ENCODE results near the gene RBFOX2.
"Not testable (repeated sequence)": the region's sequence is repeated elsewhere in the genome, so short reads cannot be mapped to it uniquely, and the experiment has no call there.

The RBFOX2 gene, protein sequence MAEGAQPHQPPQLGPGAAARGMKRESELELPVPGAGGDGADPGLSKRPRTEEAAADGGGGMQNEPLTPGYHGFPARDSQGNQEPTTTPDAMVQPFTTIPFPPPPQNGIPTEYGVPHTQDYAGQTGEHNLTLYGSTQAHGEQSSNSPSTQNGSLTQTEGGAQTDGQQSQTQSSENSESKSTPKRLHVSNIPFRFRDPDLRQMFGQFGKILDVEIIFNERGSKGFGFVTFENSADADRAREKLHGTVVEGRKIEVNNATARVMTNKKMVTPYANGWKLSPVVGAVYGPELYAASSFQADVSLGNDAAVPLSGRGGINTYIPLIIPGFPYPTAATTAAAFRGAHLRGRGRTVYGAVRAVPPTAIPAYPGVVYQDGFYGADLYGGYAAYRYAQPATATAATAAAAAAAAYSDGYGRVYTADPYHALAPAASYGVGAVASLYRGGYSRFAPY

DNA sequence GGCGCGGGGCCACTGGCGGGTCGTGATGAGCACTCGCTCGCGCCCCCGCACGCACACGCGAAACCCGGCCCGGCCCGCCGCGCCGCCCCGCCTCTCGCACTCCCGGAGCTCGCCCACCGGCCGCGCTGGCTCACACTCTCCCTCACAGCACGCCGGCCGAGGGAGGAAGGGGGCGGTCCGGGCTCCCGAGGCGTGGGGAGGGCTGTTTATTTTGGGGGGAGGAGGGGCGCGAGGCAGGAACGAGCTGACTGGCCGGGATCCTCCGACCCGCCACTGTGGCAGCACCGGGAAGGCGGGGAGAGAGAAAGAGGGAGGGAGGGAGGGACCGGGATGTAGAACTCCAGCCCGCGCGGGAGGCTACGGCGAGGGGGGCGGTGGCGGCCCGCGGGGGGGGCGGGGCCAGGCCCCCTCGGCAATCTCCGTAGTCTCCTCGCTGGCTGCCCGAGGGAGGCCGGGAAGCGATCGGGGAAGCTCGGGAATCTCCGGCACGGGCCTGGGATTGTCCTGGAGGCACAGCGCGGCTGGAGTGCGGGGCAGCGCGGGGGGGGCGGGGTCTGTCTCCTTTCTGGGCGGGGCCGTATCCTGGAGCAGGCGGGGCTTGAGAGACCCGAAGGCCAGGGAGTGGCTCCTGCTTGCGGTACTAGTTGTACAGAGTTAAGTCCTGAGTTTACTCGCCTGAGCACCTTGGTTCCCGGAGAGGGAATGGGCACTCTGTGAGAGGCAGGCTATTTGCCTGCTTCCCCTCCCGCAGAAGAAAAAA, at the start of gene RBFOX2:
RBFOX2 (minus strand) TSS at position 179 of the 760 bp plus-strand sequence. CDS start 399 bp downstream, outside the sequence.
- Mint-ChIP-seq H3K27ac (peak within 1 kb of the TSS; percentile 80), H3K36me3 (ENCODE audit: low read depth) (peaks cover 14% of the 10 kb centered on the region), H3K27me3 (ENCODE audit: low read depth, poor library complexity) (no peaks in the 10 kb centered on the region), H3K4me1 (peaks cover 45% of the 10 kb centered on the region), H3K4me3 (peak within 1 kb of the TSS; percentile 95), H3K9me3 (no peaks in the 10 kb centered on the region)
- TF ChIP-seq, protein P1, sequence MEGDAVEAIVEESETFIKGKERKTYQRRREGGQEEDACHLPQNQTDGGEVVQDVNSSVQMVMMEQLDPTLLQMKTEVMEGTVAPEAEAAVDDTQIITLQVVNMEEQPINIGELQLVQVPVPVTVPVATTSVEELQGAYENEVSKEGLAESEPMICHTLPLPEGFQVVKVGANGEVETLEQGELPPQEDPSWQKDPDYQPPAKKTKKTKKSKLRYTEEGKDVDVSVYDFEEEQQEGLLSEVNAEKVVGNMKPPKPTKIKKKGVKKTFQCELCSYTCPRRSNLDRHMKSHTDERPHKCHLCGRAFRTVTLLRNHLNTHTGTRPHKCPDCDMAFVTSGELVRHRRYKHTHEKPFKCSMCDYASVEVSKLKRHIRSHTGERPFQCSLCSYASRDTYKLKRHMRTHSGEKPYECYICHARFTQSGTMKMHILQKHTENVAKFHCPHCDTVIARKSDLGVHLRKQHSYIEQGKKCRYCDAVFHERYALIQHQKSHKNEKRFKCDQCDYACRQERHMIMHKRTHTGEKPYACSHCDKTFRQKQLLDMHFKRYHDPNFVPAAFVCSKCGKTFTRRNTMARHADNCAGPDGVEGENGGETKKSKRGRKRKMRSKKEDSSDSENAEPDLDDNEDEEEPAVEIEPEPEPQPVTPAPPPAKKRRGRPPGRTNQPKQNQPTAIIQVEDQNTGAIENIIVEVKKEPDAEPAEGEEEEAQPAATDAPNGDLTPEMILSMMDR (IDR thresholded peaks at IDR 0.05), result no peak
- peak; percentile 99 for DNase-seq

DNA sequence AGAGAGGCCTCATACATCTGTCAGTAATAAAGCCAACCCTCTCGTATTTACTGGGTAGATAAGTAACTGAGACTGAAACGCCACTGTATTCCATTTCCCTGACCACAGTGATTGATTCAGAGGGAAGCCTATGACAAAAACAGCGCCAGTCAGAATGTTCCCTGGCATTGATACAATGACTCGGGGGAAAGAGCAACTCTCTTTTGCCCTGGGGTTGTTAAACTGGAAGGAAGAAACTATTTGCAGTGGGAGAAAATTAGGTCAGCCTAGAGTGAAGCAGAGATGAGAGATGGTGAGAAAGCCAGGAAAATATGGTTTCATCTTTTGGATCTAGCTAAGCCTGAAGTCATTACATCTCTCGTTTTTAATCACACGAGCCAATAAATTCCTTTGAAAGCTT, 48.6 kb upstream of the RBFOX2 start:
- TF ChIP-seq, protein P1 (IDR thresholded peaks at IDR 0.05), result no peak
- DNase-seq, result no peak
- peaks cover 20% of the 10 kb centered on the region for H3K9me3 Mint-ChIP-seq
- H3K27ac Mint-ChIP-seq, result no peak overlapping the region
- peaks cover 14% of the 10 kb centered on the region for H3K27me3 Mint-ChIP-seq (ENCODE audit: low read depth, poor library complexity)
- H3K4me1 Mint-ChIP-seq, result peaks cover 4% of the 10 kb centered on the region
- no peaks in the 10 kb centered on the region for H3K36me3 Mint-ChIP-seq (ENCODE audit: low read depth)
- H3K4me3 Mint-ChIP-seq, result no peak overlapping the region

DNA sequence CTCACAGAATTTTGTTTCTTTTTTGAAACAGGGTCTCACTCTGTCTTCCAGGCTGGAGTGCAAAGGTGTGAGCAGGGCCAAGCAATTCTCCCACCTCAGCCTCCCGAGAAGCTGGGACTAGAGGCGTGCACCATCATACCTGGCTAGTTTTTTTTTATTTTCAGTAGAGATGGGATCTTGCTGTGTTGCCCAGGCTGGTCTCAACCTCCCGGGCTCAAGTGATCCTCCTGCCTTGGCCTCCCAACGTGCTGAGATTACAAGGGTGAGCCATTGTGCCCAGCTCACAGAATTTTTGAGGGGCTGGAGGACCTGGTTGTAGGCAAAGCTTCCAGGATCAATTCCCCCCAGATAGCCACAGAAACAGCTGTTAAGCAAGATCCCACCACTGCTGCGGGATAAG, 47.1 kb upstream of the RBFOX2 start:
- peaks cover under 1% of the 10 kb centered on the region for H3K4me1 Mint-ChIP-seq

DNA sequence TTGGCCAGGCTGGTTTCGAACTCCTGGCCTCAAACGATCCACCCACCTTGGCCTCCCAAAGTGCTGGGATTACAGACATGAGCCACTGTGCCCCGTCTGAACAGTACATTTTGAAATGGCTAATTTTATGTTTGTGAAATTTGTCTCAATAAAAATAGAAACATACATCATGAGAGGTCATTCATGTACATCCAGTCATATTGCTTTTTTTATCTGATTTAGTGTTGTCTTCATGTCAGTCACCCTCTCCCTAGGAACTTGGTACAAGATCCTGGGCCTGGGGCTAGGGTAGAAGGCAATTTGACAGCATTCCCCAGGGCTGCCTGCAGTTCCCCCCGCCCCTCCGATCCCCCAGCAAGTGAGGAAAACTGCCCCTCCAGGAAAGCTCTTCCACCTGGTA, 46.6 kb upstream of the RBFOX2 start:
- H3K27me3 Mint-ChIP-seq (ENCODE audit: low read depth, poor library complexity), result peaks cover 11% of the 10 kb centered on the region
- H3K27ac Mint-ChIP-seq, result no peak overlapping the region
- no peaks in the 10 kb centered on the region for H3K4me1 Mint-ChIP-seq
- no peaks in the 10 kb centered on the region for H3K36me3 Mint-ChIP-seq (ENCODE audit: low read depth)
- H3K9me3 Mint-ChIP-seq, result peaks cover 20% of the 10 kb centered on the region
- TF ChIP-seq, protein P1 (IDR thresholded peaks at IDR 0.05), result no peak
- no peak overlapping the region for H3K4me3 Mint-ChIP-seq
- no peak for DNase-seq

More for the DNA sequence above, 47.1 kb upstream of the RBFOX2 start:
- H3K36me3 Mint-ChIP-seq (ENCODE audit: low read depth), result no peaks in the 10 kb centered on the region
- no peak overlapping the region for H3K27ac Mint-ChIP-seq
- H3K4me3 Mint-ChIP-seq, result no peak overlapping the region
- no peak for DNase-seq
- peaks cover 11% of the 10 kb centered on the region for H3K27me3 Mint-ChIP-seq (ENCODE audit: low read depth, poor library complexity)
- TF ChIP-seq, protein P1 (IDR thresholded peaks at IDR 0.05), result no peak
- H3K9me3 Mint-ChIP-seq, result peaks cover 20% of the 10 kb centered on the region

DNA sequence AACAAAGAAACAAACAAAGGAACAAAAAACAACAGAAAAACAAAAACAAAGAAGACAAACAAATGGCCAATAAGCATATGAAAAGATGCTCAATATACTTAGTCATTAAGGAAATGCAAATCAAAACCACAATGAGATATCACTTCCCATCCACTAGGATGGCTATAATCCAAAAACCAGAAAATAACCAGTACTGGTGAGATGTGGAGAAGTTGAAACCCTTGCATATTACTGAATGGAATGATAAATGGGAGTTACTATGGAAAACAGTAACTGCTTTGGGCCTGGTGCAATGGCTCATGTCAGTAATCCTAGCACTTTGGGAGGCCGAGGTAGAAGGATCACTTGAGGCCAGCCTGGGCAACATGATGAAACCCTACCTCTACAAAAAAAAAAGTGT, 44.9 kb upstream of the RBFOX2 start:
- DNase-seq, result no peak
- no peaks in the 10 kb centered on the region for H3K36me3 Mint-ChIP-seq (ENCODE audit: low read depth)
- H3K27me3 Mint-ChIP-seq (ENCODE audit: low read depth, poor library complexity), result peaks cover 13% of the 10 kb centered on the region
- no peaks in the 10 kb centered on the region for H3K4me1 Mint-ChIP-seq
- H3K27ac Mint-ChIP-seq, result no peak overlapping the region
- H3K9me3 Mint-ChIP-seq, result peaks cover 23% of the 10 kb centered on the region
- no peak overlapping the region for H3K4me3 Mint-ChIP-seq
- TF ChIP-seq, protein P1 (IDR thresholded peaks at IDR 0.05), result no peak

DNA sequence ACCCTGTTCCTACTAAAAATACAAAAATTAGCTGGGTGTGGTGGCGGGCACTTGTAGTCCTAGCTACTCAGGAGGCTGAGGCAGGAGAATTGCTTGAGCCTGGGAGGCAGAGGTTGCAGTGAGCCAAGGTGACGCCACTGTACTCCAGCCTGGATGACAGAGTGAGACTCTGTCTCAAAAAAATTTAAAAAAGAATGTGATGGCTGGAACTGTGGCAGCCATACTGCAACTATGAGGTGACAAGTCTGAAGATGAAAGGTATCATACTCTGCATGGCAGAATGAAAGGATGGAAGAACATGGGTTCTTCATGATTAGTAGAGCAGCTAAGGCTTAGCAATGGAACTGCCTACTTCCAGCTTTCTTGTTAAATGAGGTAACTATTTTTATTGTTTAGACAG, 42.0 kb upstream of the RBFOX2 start:
- H3K27ac Mint-ChIP-seq; H3K36me3 Mint-ChIP-seq (ENCODE audit: low read depth); DNase-seq: not testable (repeated sequence)

More for the DNA sequence above, 42.0 kb upstream of the RBFOX2 start:
- not testable (repeated sequence) for H3K4me3 Mint-ChIP-seq; H3K27me3 Mint-ChIP-seq (ENCODE audit: low read depth, poor library complexity); H3K4me1 Mint-ChIP-seq
- peaks cover 13% of the 10 kb centered on the region for H3K9me3 Mint-ChIP-seq

All from nephron progenitor cell (in vitro differentiated cells).